ENCODE measurements around the gene H1-8.

DNA sequence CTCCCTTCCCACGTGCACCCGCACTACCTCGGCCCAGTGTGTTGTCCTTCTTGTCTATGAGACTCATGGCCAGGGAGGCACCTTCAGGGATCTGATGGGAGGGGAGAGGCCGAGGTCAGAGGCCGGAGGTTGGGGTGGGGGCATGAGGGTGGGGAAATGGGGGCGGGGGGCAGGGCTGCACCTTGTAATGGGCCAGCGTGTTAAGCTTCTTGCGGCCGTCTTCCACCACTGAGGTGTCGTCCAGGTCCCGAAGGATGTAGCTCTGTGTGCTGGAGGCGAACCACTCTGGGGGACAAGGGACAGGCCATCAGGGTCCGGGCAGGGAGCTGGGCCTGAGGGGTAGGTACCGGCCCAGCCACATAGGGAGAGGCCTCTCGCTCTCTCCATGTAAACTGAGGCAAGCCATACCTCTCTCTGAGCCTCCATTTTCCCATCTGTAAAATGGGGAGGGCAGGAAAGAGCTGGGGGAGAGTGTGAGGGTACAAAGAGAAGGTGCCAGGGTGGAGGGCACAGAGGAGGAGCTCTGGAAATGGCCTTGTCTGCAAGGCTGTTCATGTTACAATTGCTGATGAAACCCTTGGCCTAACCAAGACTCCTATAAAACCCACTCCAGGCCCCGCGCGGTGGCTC lies 18.8 kb downstream of the H1-8 start:
- TF ChIP-seq, protein P1, sequence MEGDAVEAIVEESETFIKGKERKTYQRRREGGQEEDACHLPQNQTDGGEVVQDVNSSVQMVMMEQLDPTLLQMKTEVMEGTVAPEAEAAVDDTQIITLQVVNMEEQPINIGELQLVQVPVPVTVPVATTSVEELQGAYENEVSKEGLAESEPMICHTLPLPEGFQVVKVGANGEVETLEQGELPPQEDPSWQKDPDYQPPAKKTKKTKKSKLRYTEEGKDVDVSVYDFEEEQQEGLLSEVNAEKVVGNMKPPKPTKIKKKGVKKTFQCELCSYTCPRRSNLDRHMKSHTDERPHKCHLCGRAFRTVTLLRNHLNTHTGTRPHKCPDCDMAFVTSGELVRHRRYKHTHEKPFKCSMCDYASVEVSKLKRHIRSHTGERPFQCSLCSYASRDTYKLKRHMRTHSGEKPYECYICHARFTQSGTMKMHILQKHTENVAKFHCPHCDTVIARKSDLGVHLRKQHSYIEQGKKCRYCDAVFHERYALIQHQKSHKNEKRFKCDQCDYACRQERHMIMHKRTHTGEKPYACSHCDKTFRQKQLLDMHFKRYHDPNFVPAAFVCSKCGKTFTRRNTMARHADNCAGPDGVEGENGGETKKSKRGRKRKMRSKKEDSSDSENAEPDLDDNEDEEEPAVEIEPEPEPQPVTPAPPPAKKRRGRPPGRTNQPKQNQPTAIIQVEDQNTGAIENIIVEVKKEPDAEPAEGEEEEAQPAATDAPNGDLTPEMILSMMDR (conservative IDR thresholded peaks at IDR 0.05; ENCODE audit: low read depth, low read length), result no peak
- TF ChIP-seq EZH2phosphoT487 (IDR thresholded peaks at IDR 0.05; ENCODE audit: borderline replicate concordance, low read length), result no peak

Data from PC-3 (cell line).